Dermis microvascular lymphatic vessel endothelial cell (primary cell): Measurements from ENCODE around the gene KISS1R. TPM values are rescaled to one million over a fixed set of nuclear protein-coding genes. Genes with fewer than 3 reads are reported as not detected.
"Not testable (repeated sequence)": the region's sequence is repeated elsewhere in the genome, so short reads cannot be mapped to it uniquely, and the experiment has no call there.

Experiments used
- DNase-seq, 2 donors: peaks; one replicate each; pipeline versions ENCODE4 v3.0.0 to v3.0.0-alpha.2; 2010; ENCODE audit warnings: low read depth in 2 of 2
- total RNA-seq: library from RNA; depleted of rRNA; stranded (reverse); fragments of >200 nt; gene quantifications from 2 replicates; pipeline ENCODE4 v1.2.1, GENCODE V29; 2014

Gene KISS1R
- total RNA-seq, 1 donor from 2014 or later: not detected

GRCh38 chr19:881385-882071 is 35.6 kb upstream of the KISS1R start:
- no peak for DNase-seq

- DNase-seq: no peak
Measured at GRCh38 chr19:882871-883497, 34.1 kb upstream of the KISS1R start.

GRCh38 chr19:883661-884211 is 33.4 kb upstream of the KISS1R start:
- no peak for DNase-seq

GRCh38 chr19:884420-885211 is 32.5 kb upstream of the KISS1R start:
- DNase-seq: no peak

GRCh38 chr19:885536-886224 is 31.5 kb upstream of the KISS1R start:
- no peak for DNase-seq

GRCh38 chr19:887072-887471 is 30.1 kb upstream of the KISS1R start:
- DNase-seq: no peak

GRCh38 chr19:887599-887998 is 29.5 kb upstream of the KISS1R start:
- no peak for DNase-seq

- no peak for DNase-seq
Measured at GRCh38 chr19:888581-889385, 28.4 kb upstream of the KISS1R start.

GRCh38 chr19:889662-890295 is 27.4 kb upstream of the KISS1R start:
- DNase-seq: no peak

GRCh38 chr19:890831-891230 is 26.3 kb upstream of the KISS1R start:
- DNase-seq: no peak

- DNase-seq: not testable (repeated sequence)
Measured at GRCh38 chr19:891421-892200, 25.5 kb upstream of the KISS1R start.

GRCh38 chr19:892243-892893 is 24.8 kb upstream of the KISS1R start:
- DNase-seq: no peak

GRCh38 chr19:892894-893689 is 24.0 kb upstream of the KISS1R start, which contains the start of the genes MED16 and RNU6-9:
Gene MED16, minus strand, starts transcription at chr19:893187. Its CDS starts 2,056 bp downstream, at chr19:891131.
Gene RNU6-9, plus strand, starts transcription at chr19:893484.
- peak; percentile 86 to 94 for DNase-seq

GRCh38 chr19:896434-896833 is 20.7 kb upstream of the KISS1R start:
- no peak for DNase-seq

- DNase-seq: no peak
Measured at GRCh38 chr19:896999-897398, 20.1 kb upstream of the KISS1R start.

GRCh38 chr19:897442-898039 is 19.6 kb upstream of the KISS1R start:
- DNase-seq: no peak

GRCh38 chr19:898663-899062 is 18.5 kb upstream of the KISS1R start:
- DNase-seq: no peak
